Loucy (cell line): ENCODE results near the gene ZNRF2.
A peak's percentile ranks its signal among the peaks of the same experiment; 100 is the strongest.

Experiments used
- H2AFZ ChIP-seq: fragments of 200-600 bp; sonication (generic); 2 replicates; pipeline ENCODE4 v1.6.0; 2016; ENCODE audit warnings: antibody characterized with exemption, mild to moderate bottlenecking, low read length, moderate library complexity
- H3F3A ChIP-seq: fragments of 200-600 bp; 2 replicates; pipeline ENCODE4 v1.6.0; 2016; ENCODE audit warnings: antibody characterized with exemption, low read depth, mild to moderate bottlenecking
- H3K27me3 ChIP-seq: fragments of 200-600 bp; sonication (generic); 2 replicates; pipeline ENCODE4 v1.6.1; 2014; ENCODE audit warnings: low read length, mild to moderate bottlenecking; ENCODE audit not compliant: insufficient read depth, poor library complexity, severe bottlenecking
- H3K36me3 ChIP-seq: fragments of 200-600 bp; sonication (generic); 2 replicates; pipeline ENCODE4 v1.6.1; 2016; ENCODE audit warnings: low read length; ENCODE audit not compliant: insufficient read depth
- H3K4me1 ChIP-seq: fragments of 200-600 bp; sonication (generic); 2 replicates; pipeline ENCODE4 v1.5.1; 2014; ENCODE audit warnings: low read length, mild to moderate bottlenecking; ENCODE audit not compliant: insufficient read depth, poor library complexity, severe bottlenecking
- H3K4me2 ChIP-seq: fragments of 200-600 bp; sonication (generic); 2 replicates; pipeline ENCODE4 v1.6.0; 2014; ENCODE audit warnings: antibody characterized with exemption, low read length, low read depth, mild to moderate bottlenecking; ENCODE audit not compliant: poor library complexity, severe bottlenecking
- H3K4me3 ChIP-seq: fragments of 200-600 bp; sonication (generic); 2 replicates; pipeline ENCODE4 v1.5.1; 2014; ENCODE audit warnings: low read length, mild to moderate bottlenecking, mixed read lengths; ENCODE audit not compliant: poor library complexity, severe bottlenecking
- H3K79me2 ChIP-seq: fragments of 200-600 bp; sonication (generic); 2 replicates; pipeline ENCODE4 v1.6.1; 2014; ENCODE audit warnings: low read length; ENCODE audit not compliant: insufficient read depth
- H3K9ac ChIP-seq: fragments of 200-600 bp; sonication (generic); 2 replicates; pipeline ENCODE4 v1.6.0; 2014; ENCODE audit warnings: mild to moderate bottlenecking, low read depth, low read length, moderate library complexity; ENCODE audit not compliant: poor library complexity, severe bottlenecking
- H3K9me2 ChIP-seq: fragments of 200-600 bp; sonication (generic); replicated peaks from 2 replicates; pipeline ENCODE4 v1.6.1; 2016; ENCODE audit warnings: low read depth, low read length, mixed read lengths
- H3K9me3 ChIP-seq: fragments of 200-600 bp; sonication (generic); 2 replicates; pipeline ENCODE4 v1.6.1; 2014; ENCODE audit warnings: mild to moderate bottlenecking, antibody characterized with exemption, low read length, low read depth; ENCODE audit not compliant: insufficient read depth
- H4K20me1 ChIP-seq: fragments of 200-600 bp; sonication (generic); 2 replicates; pipeline ENCODE4 v1.6.0; 2014; ENCODE audit warnings: antibody characterized with exemption, low read length, mild to moderate bottlenecking; ENCODE audit not compliant: insufficient read depth, poor library complexity, severe bottlenecking
- CTCF ChIP-seq: fragments of 200-600 bp; sonication (generic); conservative IDR thresholded peaks from 2 replicates; pipeline ENCODE4 v1.5.1; 2014; ENCODE audit warnings: mild to moderate bottlenecking, antibody characterized with exemption, low read length
- EZH2phosphoT487 ChIP-seq: fragments of 200-600 bp; IDR thresholded peaks from 2 replicates; pipeline ENCODE4 v1.6.1; 2018; ENCODE audit warnings: antibody characterized with exemption, mild to moderate bottlenecking, moderate library complexity, borderline replicate concordance

Gene ZNRF2

GRCh38 chr7:30328381-30328780 lies 44.0 kb downstream of the ZNRF2 start:
- Histone ChIP-seq H3K4me3 (no peak overlapping the region), H3K36me3 (peaks cover 11% of the 10 kb centered on the region), H3F3A (peaks cover 10% of the 10 kb centered on the region), H3K79me2 (peaks cover 92% of the 10 kb centered on the region), H4K20me1 (peaks cover 58% of the 10 kb centered on the region), H3K27me3 (no peaks in the 10 kb centered on the region), H3K9me3 (no peaks in the 10 kb centered on the region), H3K4me1 (peaks cover 25% of the 10 kb centered on the region), H2AFZ (no peak overlapping the region), H3K4me2 (no peak overlapping the region), H3K9me2 (no peaks in the 10 kb centered on the region), H3K9ac (no peak overlapping the region)
- TF ChIP-seq EZH2phosphoT487 (no peak), CTCF (no peak)

- H3F3A ChIP-seq, result peaks cover 10% of the 10 kb centered on the region
- H3K79me2 ChIP-seq, result peaks cover 92% of the 10 kb centered on the region
- peaks cover 8% of the 10 kb centered on the region for H3K36me3 ChIP-seq
- no peaks in the 10 kb centered on the region for H3K9me2 ChIP-seq
- H3K9ac ChIP-seq, result peak overlapping the region; percentile 6
- H3K9me3 ChIP-seq, result no peaks in the 10 kb centered on the region
- H2AFZ ChIP-seq, result no peak overlapping the region
- no peaks in the 10 kb centered on the region for H3K27me3 ChIP-seq
- H3K4me3 ChIP-seq, result peak overlapping the region; percentile 51
- TF ChIP-seq CTCF (no peak), EZH2phosphoT487 (no peak)
- H4K20me1 ChIP-seq, result peaks cover 64% of the 10 kb centered on the region
- H3K4me2 ChIP-seq, result peak overlapping the region; percentile 60
- peaks cover 27% of the 10 kb centered on the region for H3K4me1 ChIP-seq
These were observed 45.3 kb downstream of the ZNRF2 start for GRCh38 chr7:30329716-30330115.

- Histone ChIP-seq H3F3A (peaks cover 10% of the 10 kb centered on the region), H3K79me2 (peaks cover 92% of the 10 kb centered on the region), H3K36me3 (peaks cover 1% of the 10 kb centered on the region; the same call in 1 of the 2 replicates), H3K4me3 (peak overlapping the region; percentile 51), H3K27me3 (no peaks in the 10 kb centered on the region), H2AFZ (no peak overlapping the region), H3K9me2 (no peaks in the 10 kb centered on the region), H3K9me3 (no peaks in the 10 kb centered on the region), H4K20me1 (peaks cover 66% of the 10 kb centered on the region), H3K9ac (peak overlapping the region; percentile 6), H3K4me1 (peaks cover 27% of the 10 kb centered on the region), H3K4me2 (peak overlapping the region; percentile 60)
- TF ChIP-seq CTCF (no peak), EZH2phosphoT487 (no peak)
These were observed 46.0 kb downstream of the ZNRF2 start for GRCh38 chr7:30330134-30331111.
